Embryonic facial prominence (tissue), 1 donor: Measurements from ENCODE around the gene SEPHS2.
"Not testable (repeated sequence)": the region's sequence is repeated elsewhere in the genome, so short reads cannot be mapped to it uniquely, and the experiment has no call there.

ENCODE experiments used
- DNase-seq: peaks from one replicate; pipeline ENCODE4 v3.0.0-alpha.2; 2016; ENCODE audit errors: extremely low spot score

The SEPHS2 gene

GRCh38 chr16:30445408-30446202 is at the start of gene SEPHS2:
SEPHS2 (minus strand) TSS chr16:30445874; CDS start chr16:30445727, 147 bp downstream.
- DNase-seq: peak; percentile 86

GRCh38 chr16:30494709-30495108 is 49.0 kb upstream of the SEPHS2 start:
- no peak for DNase-seq

- no peak for DNase-seq
These were observed 48.3 kb upstream of the SEPHS2 start for GRCh38 chr16:30493941-30494488.

GRCh38 chr16:30491744-30492308 is 46.2 kb upstream of the SEPHS2 start:
- no peak for DNase-seq

GRCh38 chr16:30491229-30491628 is 45.6 kb upstream of the SEPHS2 start:
- DNase-seq: no peak

- no peak for DNase-seq
These were observed 44.5 kb upstream of the SEPHS2 start for GRCh38 chr16:30490210-30490609.

GRCh38 chr16:30488764-30489605 is 43.3 kb upstream of the SEPHS2 start:
- no peak for DNase-seq

- DNase-seq: no peak
These were observed 40.3 kb upstream of the SEPHS2 start for GRCh38 chr16:30485818-30486436.

- DNase-seq: no peak
These were observed 39.2 kb upstream of the SEPHS2 start for GRCh38 chr16:30484887-30485286.

GRCh38 chr16:30482366-30482765 is 36.7 kb upstream of the SEPHS2 start:
- DNase-seq: no peak

GRCh38 chr16:30481381-30481780 is 35.7 kb upstream of the SEPHS2 start:
- no peak for DNase-seq

GRCh38 chr16:30478766-30479478 is 33.2 kb upstream of the SEPHS2 start:
- DNase-seq: no peak

- DNase-seq: not testable (repeated sequence)
These were observed 32.1 kb upstream of the SEPHS2 start for GRCh38 chr16:30477773-30478172.

GRCh38 chr16:30476991-30477390 is 31.3 kb upstream of the SEPHS2 start:
- DNase-seq: no peak

- no peak for DNase-seq
These were observed 29.0 kb upstream of the SEPHS2 start for GRCh38 chr16:30474684-30475083.

- DNase-seq: no peak
These were observed 28.4 kb upstream of the SEPHS2 start for GRCh38 chr16:30474074-30474452.

GRCh38 chr16:30473231-30474073 is 27.8 kb upstream of the SEPHS2 start:
- DNase-seq: no peak

- DNase-seq: no peak
These were observed 26.8 kb upstream of the SEPHS2 start, which contains the start of gene ITGAL for GRCh38 chr16:30472328-30472942. ITGAL (plus strand) TSS chr16:30472742; CDS start chr16:30472838, 96 bp downstream.

- no peak for DNase-seq
These were observed 24.9 kb upstream of the SEPHS2 start for GRCh38 chr16:30470632-30470995.

GRCh38 chr16:30470170-30470512 is 24.5 kb upstream of the SEPHS2 start:
- DNase-seq: no peak
